ENCODE results near the gene DEF6.
"Not testable (repeated sequence)": the region's sequence is repeated elsewhere in the genome, so short reads cannot be mapped to it uniquely, and the experiment has no call there.

DEF6 gene

DNA sequence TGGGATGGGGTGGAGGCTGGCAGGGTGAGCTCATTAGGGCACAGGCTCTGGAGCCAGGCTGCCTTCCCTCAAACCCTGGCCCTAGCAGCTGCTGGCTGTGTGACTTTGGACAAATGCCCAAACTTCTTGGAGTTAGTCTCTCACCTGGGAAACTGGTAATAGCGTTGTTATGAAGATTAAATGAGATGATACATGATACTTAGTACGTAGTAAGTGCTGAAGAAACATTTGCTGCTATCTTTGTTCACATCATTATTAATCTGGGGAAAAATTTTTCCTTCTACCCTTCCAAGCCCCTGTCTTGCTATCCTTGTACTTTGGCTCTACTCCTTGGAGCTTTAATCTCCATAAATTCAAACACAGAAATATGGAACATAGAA is 22.4 kb downstream of the DEF6 start:
- TF ChIP-seq, protein P1, sequence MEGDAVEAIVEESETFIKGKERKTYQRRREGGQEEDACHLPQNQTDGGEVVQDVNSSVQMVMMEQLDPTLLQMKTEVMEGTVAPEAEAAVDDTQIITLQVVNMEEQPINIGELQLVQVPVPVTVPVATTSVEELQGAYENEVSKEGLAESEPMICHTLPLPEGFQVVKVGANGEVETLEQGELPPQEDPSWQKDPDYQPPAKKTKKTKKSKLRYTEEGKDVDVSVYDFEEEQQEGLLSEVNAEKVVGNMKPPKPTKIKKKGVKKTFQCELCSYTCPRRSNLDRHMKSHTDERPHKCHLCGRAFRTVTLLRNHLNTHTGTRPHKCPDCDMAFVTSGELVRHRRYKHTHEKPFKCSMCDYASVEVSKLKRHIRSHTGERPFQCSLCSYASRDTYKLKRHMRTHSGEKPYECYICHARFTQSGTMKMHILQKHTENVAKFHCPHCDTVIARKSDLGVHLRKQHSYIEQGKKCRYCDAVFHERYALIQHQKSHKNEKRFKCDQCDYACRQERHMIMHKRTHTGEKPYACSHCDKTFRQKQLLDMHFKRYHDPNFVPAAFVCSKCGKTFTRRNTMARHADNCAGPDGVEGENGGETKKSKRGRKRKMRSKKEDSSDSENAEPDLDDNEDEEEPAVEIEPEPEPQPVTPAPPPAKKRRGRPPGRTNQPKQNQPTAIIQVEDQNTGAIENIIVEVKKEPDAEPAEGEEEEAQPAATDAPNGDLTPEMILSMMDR (conservative IDR thresholded peaks at IDR 0.05; ENCODE audit: low read depth, low read length) = no peak
- DNase-seq (ENCODE audit: low read depth) = no peak
- H3K4me3 ChIP-seq (ENCODE audit: low read length) = no peak overlapping the region

DNA sequence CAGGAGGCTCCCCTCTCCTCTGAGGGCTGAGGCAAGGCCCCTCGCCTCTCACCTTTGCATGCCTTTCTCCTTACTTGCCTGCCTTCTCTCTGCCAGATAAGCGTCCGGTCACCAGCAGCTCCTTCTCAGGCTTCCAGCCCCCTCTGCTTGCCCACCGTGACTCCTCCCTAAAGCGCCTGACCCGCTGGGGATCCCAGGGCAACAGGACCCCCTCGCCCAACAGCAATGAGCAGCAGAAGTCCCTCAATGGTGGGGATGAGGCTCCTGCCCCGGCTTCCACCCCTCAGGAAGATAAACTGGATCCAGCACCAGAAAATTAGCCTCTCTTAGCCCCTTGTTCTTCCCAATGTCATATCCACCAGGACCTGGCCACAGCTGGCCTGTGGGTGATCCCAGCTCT is 23.5 kb downstream of the DEF6 start:
- no peak overlapping the region for H3K4me3 ChIP-seq (ENCODE audit: low read length)
- no peak for DNase-seq (ENCODE audit: low read depth)
- TF ChIP-seq, protein P1 (conservative IDR thresholded peaks at IDR 0.05; ENCODE audit: low read depth, low read length) = no peak

DNA sequence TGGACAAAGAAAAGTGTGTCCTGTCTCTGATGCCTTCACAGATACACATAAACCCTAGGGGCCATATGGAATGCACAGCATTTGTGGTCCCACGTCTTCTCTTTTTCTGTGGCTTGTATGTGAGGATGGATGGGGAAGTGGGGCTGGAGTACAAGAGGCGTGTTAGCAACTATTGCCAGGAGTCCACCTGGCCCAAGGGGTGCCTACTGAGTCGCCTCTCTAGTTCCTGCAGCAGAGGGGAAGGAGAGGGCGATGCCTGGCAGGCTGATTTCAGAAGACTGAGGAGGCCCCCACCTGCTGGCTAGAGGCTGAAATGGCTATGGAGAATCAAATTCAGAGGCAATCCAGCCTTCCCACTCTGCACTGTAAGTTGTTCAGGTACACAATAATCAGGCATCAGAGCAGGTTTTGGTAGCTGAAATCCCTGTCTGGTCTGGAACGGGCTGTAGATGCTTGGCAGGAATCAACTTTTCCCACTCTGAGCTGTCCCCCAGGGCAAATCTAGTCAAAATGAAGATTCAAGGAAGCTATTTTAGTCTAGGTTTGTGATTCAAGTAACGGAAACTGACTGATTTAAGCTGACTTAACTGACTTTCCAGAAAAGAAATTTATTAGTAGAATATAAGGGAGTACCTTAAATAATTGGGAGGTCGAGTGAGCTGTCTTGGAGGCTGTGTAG is 29.9 kb downstream of the DEF6 start:
- TF ChIP-seq, protein P1 (conservative IDR thresholded peaks at IDR 0.05; ENCODE audit: low read depth, low read length) = peak; percentile 81
- no peak for DNase-seq (ENCODE audit: low read depth)
- no peak overlapping the region for H3K4me3 ChIP-seq (ENCODE audit: low read length)

DNA sequence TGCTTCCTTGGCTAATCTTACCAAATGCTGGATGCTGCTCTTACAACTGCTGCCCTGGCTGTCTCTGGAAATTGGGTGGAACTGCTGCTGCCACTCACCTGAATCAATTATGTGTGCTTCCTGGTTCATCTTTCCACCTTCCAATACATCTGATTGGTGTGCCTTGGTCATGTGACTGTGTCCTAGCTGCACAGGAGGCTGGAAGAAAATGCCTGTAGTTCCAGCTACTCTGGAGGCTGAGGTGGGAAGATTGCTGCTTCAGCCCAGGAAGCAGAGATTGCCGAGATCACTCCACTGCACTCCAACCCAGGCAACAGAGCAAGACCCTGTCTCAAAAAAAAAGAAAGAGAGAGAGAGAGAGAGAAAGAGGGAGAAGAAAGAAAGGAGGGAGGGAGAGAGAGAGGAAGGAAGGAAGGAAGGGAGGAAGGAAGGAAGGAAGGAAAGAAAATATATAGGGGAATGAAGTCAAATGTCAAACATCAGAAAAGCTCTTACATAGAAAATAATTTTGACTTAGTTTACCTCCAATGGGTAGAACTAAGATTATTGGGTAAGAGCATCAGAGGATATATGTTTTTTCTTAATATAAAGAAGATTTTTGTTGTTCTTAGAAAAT is 30.6 kb downstream of the DEF6 start:
- DNase-seq (ENCODE audit: low read depth) = no peak
- TF ChIP-seq, protein P1 (conservative IDR thresholded peaks at IDR 0.05; ENCODE audit: low read depth, low read length) = no peak
- no peak overlapping the region for H3K4me3 ChIP-seq (ENCODE audit: low read length)

DNA sequence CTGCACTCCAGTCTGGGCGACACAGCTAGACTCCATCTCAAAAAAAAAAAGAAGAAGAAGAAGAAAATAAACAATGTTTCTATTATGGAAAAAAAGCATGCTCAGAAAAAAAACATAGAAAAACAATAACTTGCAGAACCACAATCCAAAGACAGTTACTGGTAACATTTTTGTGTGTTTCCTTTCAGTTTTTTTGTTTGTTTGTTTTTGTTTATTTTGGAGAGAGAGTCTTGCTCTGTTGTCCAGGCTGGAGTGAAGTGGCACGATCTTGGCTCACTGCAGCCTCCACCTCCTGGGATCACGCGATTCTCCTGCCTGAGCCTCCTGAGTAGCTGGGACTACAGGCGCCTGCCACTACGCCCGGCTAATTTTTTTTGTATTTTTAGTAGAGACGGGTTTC is 31.3 kb downstream of the DEF6 start:
- not testable (repeated sequence) for H3K4me3 ChIP-seq (ENCODE audit: low read length); DNase-seq (ENCODE audit: low read depth)

DNA sequence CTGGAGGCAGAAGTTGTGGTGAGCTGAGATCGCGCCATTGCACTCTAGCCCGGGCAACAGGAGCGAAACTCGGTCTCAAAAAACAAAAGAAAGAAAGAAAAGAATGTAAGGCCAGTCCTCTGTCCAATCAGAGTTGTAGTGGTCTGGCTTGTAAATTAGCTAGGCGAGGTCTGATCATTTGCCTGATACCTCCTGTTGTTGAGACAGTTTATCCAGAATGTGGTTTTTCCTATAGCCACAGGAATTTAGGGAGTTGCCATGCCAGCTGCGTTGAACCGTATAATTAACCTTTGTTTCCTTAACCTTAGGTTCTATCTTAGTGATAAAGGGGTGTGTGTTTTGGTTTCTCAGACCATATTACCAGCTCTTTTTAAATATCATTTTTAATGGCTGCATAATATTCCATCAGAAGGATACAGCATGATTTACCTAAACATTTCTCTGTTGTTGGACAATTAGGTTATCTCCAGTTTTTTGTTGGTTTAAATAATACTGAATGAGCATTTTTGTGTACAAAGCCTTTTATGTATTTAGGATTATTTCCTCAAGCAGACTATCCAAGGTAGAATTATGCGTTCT is 33.0 kb downstream of the DEF6 start:
- no peak overlapping the region for H3K4me3 ChIP-seq (ENCODE audit: low read length)
- TF ChIP-seq, protein P1 (conservative IDR thresholded peaks at IDR 0.05; ENCODE audit: low read depth, low read length) = no peak
- DNase-seq (ENCODE audit: low read depth) = no peak

DNA sequence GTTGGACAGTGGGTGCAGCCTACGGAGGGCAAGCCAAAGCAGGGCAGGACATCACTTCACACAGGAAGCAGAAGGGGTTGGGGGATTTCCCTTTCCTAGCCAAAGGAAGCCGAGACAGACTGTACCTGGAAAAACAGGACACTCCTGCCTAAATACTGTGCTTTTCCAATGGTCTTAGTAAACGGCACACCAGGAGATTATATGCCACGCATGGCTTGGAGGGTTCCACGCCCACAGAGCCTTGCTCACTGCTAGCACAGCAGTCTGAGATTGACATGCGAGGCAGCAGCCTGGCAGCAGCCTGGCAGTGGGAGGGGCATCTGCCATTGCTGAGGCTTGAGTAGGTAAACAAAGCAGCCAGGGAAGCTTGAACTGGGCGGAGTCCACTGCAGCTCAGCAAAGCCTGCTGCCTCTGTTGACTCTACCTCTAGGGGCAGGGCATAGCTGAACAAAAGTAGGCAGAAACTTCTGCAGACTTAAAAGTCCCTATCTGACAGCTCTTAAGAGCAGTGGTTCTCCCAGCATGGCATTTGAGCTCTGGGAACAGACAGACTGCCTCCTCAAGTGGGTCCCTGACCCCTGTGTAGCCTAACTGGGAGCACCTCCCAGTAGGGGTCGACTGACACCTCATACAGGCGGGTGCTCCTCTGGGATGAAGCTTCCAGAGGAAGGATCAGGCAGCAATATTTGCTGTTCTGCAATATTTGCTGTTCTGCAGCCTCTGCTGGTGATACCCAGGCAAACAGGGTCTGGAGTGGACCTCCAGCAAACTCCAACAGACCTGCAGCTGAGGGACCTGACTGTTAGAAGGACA is 34.7 kb downstream of the DEF6 start:
- TF ChIP-seq, protein P1 (conservative IDR thresholded peaks at IDR 0.05; ENCODE audit: low read depth, low read length) = peak; percentile 28
- DNase-seq (ENCODE audit: low read depth); H3K4me3 ChIP-seq (ENCODE audit: low read length): not testable (repeated sequence)
